ENCODE results near the gene PSRC1.

Gene PSRC1

DNA sequence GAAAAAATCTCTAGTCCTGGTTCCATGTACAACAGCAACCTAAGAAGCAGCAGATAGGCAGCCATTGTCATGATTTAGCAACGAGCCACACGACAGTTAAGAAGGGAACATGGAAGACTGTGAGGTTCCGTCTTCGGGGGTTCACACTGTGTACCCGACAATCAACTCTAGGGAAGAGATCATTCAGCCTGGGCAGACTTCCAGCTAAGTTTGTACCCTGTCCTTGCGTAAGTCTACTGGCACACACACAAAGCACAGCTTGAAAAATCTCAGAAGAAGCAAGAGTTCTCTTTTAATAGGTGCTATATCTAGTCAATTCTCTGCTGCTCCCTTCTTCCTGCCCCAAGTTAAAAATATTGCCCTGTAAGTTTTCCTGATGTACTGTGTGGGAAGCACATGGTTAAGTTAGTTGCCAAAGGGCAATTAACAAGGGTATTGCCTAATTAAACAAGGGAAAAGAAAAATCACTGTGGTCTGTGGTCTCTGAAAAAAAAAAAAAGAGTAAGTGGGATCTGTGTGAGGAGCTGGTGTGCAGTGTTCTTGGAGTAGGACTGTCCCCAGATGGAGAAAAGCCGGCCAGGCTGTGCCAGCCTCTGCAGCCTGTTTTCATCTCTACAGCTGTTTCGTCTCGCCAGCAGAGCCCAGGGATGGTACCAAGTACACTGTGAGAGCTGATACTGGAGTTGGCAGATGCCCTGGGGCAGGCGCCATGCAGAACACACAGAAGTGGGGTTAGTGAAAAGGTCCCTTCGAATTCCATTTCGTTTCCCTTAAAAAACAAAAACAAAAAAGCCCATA, 30.2 kb upstream of the PSRC1 start:
- Histone ChIP-seq H3K27me3 (ENCODE audit: low read depth, low read length) (peaks cover 12% of the 10 kb centered on the region), H2AFZ (ENCODE audit: low read depth, low read length) (no peak overlapping the region), H4K20me1 (ENCODE audit: insufficient read depth, low read length) (no peaks in the 10 kb centered on the region), H3K36me3 (replicated peaks; ENCODE audit: low read depth, low read length) (no peaks in the 10 kb centered on the region), H3K9me3 (ENCODE audit: insufficient read depth, low read length) (no peaks in the 10 kb centered on the region), H3K79me2 (ENCODE audit: low read length) (no peaks in the 10 kb centered on the region), H3K4me3 (ENCODE audit: low read length) (no peak overlapping the region), H3K4me2 (ENCODE audit: low read length) (no peak overlapping the region), H3K27ac (ENCODE audit: low read length) (no peak overlapping the region), H3K4me1 (ENCODE audit: low read length) (no peaks in the 10 kb centered on the region), H3K9ac (ENCODE audit: low read length) (no peak overlapping the region)
- no peak for TF ChIP-seq EZH2phosphoT487 (IDR thresholded peaks at IDR 0.05; ENCODE audit: low read depth)

DNA sequence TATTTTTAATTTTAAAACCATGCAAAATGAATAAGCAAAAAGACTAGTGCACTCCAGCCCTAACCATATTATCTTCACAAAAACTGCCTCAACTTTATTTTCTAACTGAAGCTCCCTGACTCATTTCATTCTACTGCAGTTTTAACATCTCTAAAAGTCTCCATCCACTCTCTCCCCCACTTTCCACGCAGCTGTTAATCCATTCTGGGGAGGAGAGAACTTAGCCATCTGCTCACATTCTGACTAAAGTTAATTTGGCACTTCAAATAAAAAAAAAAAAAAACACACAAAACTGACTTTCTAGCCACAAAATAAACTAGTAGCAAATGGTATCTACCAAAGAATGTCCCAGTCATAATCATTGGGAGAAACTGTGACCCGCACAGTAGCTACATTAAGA, 29.3 kb upstream of the PSRC1 start:
- Histone ChIP-seq H3K4me3 (ENCODE audit: low read length) (no peak overlapping the region), H3K79me2 (ENCODE audit: low read length) (no peaks in the 10 kb centered on the region), H3K27ac (ENCODE audit: low read length) (no peak overlapping the region), H2AFZ (ENCODE audit: low read depth, low read length) (no peak overlapping the region), H3K4me2 (ENCODE audit: low read length) (no peak overlapping the region), H3K27me3 (ENCODE audit: low read depth, low read length) (peaks cover 12% of the 10 kb centered on the region), H3K9ac (ENCODE audit: low read length) (no peak overlapping the region), H3K9me3 (ENCODE audit: insufficient read depth, low read length) (no peaks in the 10 kb centered on the region), H3K4me1 (ENCODE audit: low read length) (no peaks in the 10 kb centered on the region), H3K36me3 (replicated peaks; ENCODE audit: low read depth, low read length) (no peaks in the 10 kb centered on the region), H4K20me1 (ENCODE audit: insufficient read depth, low read length) (no peaks in the 10 kb centered on the region)
- TF ChIP-seq, protein P1, sequence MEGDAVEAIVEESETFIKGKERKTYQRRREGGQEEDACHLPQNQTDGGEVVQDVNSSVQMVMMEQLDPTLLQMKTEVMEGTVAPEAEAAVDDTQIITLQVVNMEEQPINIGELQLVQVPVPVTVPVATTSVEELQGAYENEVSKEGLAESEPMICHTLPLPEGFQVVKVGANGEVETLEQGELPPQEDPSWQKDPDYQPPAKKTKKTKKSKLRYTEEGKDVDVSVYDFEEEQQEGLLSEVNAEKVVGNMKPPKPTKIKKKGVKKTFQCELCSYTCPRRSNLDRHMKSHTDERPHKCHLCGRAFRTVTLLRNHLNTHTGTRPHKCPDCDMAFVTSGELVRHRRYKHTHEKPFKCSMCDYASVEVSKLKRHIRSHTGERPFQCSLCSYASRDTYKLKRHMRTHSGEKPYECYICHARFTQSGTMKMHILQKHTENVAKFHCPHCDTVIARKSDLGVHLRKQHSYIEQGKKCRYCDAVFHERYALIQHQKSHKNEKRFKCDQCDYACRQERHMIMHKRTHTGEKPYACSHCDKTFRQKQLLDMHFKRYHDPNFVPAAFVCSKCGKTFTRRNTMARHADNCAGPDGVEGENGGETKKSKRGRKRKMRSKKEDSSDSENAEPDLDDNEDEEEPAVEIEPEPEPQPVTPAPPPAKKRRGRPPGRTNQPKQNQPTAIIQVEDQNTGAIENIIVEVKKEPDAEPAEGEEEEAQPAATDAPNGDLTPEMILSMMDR (IDR thresholded peaks at IDR 0.05; ENCODE audit: low read depth, low read length): no peak
- TF ChIP-seq EZH2phosphoT487 (IDR thresholded peaks at IDR 0.05; ENCODE audit: low read depth): no peak

DNA sequence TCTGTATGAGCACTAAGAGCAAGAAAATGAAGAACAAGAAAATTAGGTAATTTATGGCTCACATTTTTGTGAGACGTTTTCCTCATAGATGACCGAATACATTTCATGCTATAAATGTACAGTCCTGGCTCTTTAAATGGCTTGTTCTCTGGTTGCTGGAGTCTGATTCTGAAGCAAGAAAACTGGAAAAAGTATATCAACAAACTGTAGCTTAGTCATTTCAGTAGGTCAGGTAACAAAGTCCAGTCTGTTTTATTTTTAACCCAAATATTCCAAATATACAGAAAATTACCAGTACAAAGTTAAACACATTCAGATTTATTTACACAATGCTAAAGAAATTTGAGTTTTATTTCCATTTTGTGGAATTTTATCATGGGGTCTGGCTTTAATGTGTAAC, 26.4 kb upstream of the PSRC1 start:
- no peaks in the 10 kb centered on the region for H3K36me3 ChIP-seq (replicated peaks; ENCODE audit: low read depth, low read length)
- no peak for TF ChIP-seq EZH2phosphoT487 (IDR thresholded peaks at IDR 0.05; ENCODE audit: low read depth)
- TF ChIP-seq, protein P1 (IDR thresholded peaks at IDR 0.05; ENCODE audit: low read depth, low read length): no peak
- no peaks in the 10 kb centered on the region for H3K9me3 ChIP-seq (ENCODE audit: insufficient read depth, low read length)
- no peak overlapping the region for H3K4me3 ChIP-seq (ENCODE audit: low read length)
- H3K4me2 ChIP-seq (ENCODE audit: low read length): no peak overlapping the region
- H3K9ac ChIP-seq (ENCODE audit: low read length): no peak overlapping the region
- no peaks in the 10 kb centered on the region for H3K4me1 ChIP-seq (ENCODE audit: low read length)
- H3K79me2 ChIP-seq (ENCODE audit: low read length): no peaks in the 10 kb centered on the region
- peaks cover 12% of the 10 kb centered on the region for H3K27me3 ChIP-seq (ENCODE audit: low read depth, low read length)
- H2AFZ ChIP-seq (ENCODE audit: low read depth, low read length): no peak overlapping the region
- no peaks in the 10 kb centered on the region for H4K20me1 ChIP-seq (ENCODE audit: insufficient read depth, low read length)
- no peak overlapping the region for H3K27ac ChIP-seq (ENCODE audit: low read length)

DNA sequence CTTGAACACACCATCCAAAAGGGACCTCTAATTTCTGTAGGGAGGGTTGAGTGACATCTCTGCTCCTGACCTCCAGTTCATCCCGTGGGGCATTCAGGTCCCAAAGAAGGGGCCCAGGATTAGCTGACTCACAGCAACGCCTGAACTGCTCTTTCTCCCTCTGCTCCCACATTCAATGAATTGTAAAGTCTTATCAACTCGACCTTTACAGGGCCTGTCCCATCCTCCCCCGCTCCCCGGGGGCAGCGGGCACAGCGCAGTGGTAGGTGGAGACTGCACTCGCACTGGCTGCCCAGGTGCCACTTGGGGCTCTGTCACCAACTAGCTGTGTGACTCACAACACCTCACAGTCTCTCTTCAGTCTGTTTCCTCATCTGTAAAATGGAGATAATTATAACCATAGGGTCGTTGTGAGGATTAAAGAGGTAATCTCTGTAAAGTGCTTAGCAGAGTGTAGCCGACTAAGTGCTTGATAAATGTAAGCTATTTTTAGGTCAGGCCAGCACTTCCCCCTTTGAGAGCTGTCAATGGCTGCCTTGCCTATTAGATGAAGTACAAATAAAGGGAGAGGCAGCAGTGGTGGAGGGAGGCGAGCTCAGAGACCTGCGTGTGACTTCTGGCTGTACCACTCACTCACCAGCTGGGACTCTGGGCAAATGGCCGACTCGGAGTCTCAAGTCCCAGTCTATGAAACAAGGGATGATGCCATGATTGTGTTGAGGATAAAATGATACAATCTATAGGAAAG, 24.5 kb upstream of the PSRC1 start:
- Histone ChIP-seq H3K27ac (ENCODE audit: low read length) (no peak overlapping the region), H4K20me1 (ENCODE audit: insufficient read depth, low read length) (no peaks in the 10 kb centered on the region), H3K4me1 (ENCODE audit: low read length) (no peaks in the 10 kb centered on the region), H3K36me3 (replicated peaks; ENCODE audit: low read depth, low read length) (no peaks in the 10 kb centered on the region), H3K9me3 (ENCODE audit: insufficient read depth, low read length) (no peaks in the 10 kb centered on the region), H3K4me2 (ENCODE audit: low read length) (no peak overlapping the region), H3K4me3 (ENCODE audit: low read length) (no peak overlapping the region), H3K9ac (ENCODE audit: low read length) (no peak overlapping the region), H3K79me2 (ENCODE audit: low read length) (no peaks in the 10 kb centered on the region), H2AFZ (ENCODE audit: low read depth, low read length) (no peak overlapping the region), H3K27me3 (ENCODE audit: low read depth, low read length) (peaks cover 5% of the 10 kb centered on the region; the same call in 1 of the 2 replicates)
- TF ChIP-seq, protein P1 (IDR thresholded peaks at IDR 0.05; ENCODE audit: low read depth, low read length): no peak
- no peak for TF ChIP-seq EZH2phosphoT487 (IDR thresholded peaks at IDR 0.05; ENCODE audit: low read depth)
